OCI-LY1 (cell line): ENCODE data around the gene RARA.

ENCODE experiments used
- H2AFZ ChIP-seq: fragments of 200-600 bp; sonication (generic), shearing (Covaris generic); 2 replicates; pipeline ENCODE4 v1.6.0; 2014; ENCODE audit warnings: antibody characterized with exemption, mild to moderate bottlenecking, low read length
- H3F3A ChIP-seq: fragments of 200-600 bp; sonication (generic), shearing (Covaris generic); 2 replicates; pipeline ENCODE4 v1.6.0; 2014; ENCODE audit warnings: mild to moderate bottlenecking, antibody characterized with exemption, low read length, moderate library complexity; ENCODE audit not compliant: insufficient read depth
- H3K27ac ChIP-seq: fragments of 200-600 bp; sonication (generic); 2 replicates; pipeline ENCODE4 v1.5.1; 2014; ENCODE audit warnings: low read length, mixed run types, mild to moderate bottlenecking, low read depth; ENCODE audit not compliant: poor library complexity, severe bottlenecking
- H3K27me3 ChIP-seq: fragments of 200-600 bp; sonication (generic); 2 replicates; pipeline ENCODE4 v1.6.0; 2014; ENCODE audit warnings: antibody characterized with exemption, mild to moderate bottlenecking, low read length, moderate library complexity; ENCODE audit not compliant: insufficient read depth
- H3K36me3 ChIP-seq: fragments of 200-600 bp; sonication (generic); 2 replicates; pipeline ENCODE4 v1.6.1; 2014; ENCODE audit warnings: mild to moderate bottlenecking, antibody characterized with exemption, low read length, moderate library complexity, mixed read lengths; ENCODE audit not compliant: insufficient read depth
- H3K4me1 ChIP-seq: fragments of 200-600 bp; sonication (generic); 2 replicates; pipeline ENCODE4 v1.5.1; 2014; ENCODE audit warnings: mild to moderate bottlenecking, low read length, moderate library complexity; ENCODE audit not compliant: insufficient read depth, severe bottlenecking
- H3K4me2 ChIP-seq: fragments of 200-600 bp; sonication (generic), shearing (Covaris generic); 2 replicates; pipeline ENCODE4 v1.6.1; 2014; ENCODE audit warnings: low read length
- H3K4me3 ChIP-seq: fragments of 200-600 bp; sonication (generic); 2 replicates; pipeline ENCODE4 v1.5.1; 2014; ENCODE audit warnings: low read length, low read depth, mild to moderate bottlenecking, mixed read lengths; ENCODE audit not compliant: poor library complexity, severe bottlenecking
- H3K79me2 ChIP-seq: fragments of 200-600 bp; shearing (Covaris generic); 2 replicates; pipeline ENCODE4 v1.6.1; 2016; ENCODE audit warnings: mixed run types, low read length, mixed read lengths; ENCODE audit not compliant: insufficient read depth
- H3K9ac ChIP-seq: fragments of 200-600 bp; sonication (generic), shearing (Covaris generic); 2 replicates; pipeline ENCODE4 v1.6.1; 2014; ENCODE audit warnings: mild to moderate bottlenecking, low read length, mixed read lengths
- H3K9me2 ChIP-seq: fragments of 200-600 bp; sonication (generic), shearing (Covaris generic); 2 replicates; pipeline ENCODE4 v1.6.1; 2014; ENCODE audit warnings: low read depth, mild to moderate bottlenecking, low read length, mixed read lengths
- H3K9me3 ChIP-seq: fragments of 200-600 bp; shearing (Covaris generic); 2 replicates; pipeline ENCODE4 v1.6.1; 2014; ENCODE audit warnings: low read length, mixed read lengths
- H4K20me1 ChIP-seq: fragments of 200-600 bp; sonication (generic), shearing (Covaris generic); 2 replicates; pipeline ENCODE4 v1.6.0; 2016; ENCODE audit warnings: mild to moderate bottlenecking, low read length; ENCODE audit not compliant: insufficient read depth
- CTCF ChIP-seq: fragments of 200-600 bp; sonication (generic), shearing (Covaris generic); IDR thresholded peaks from 2 replicates; pipeline ENCODE4 v1.5.1; 2017; ENCODE audit warnings: mild to moderate bottlenecking, antibody characterized with exemption, low read length, moderate library complexity, mixed read lengths
- EZH2 ChIP-seq: fragments of 200-600 bp; sonication (generic), shearing (Covaris generic); IDR thresholded peaks from 2 replicates; pipeline ENCODE4 v1.8.0; 2017; ENCODE audit warnings: borderline replicate concordance, mixed run types, mild to moderate bottlenecking, antibody characterized with exemption, low read length, moderate library complexity, mixed read lengths

The RARA gene

GRCh38 chr17:40349895-40350688 is 41.1 kb downstream of the RARA start:
- peaks cover 5% of the 10 kb centered on the region; the same call in 1 of the 2 replicates for H3K27me3 ChIP-seq
- TF ChIP-seq EZH2, result no peak
- TF ChIP-seq CTCF, result no peak
- H3K4me3 ChIP-seq, result no peak overlapping the region
- no peaks in the 10 kb centered on the region for H3K79me2 ChIP-seq
- no peaks in the 10 kb centered on the region for H3K36me3 ChIP-seq
- no peak overlapping the region for H3K4me2 ChIP-seq
- no peaks in the 10 kb centered on the region for H3K9me2 ChIP-seq
- peaks cover 7% of the 10 kb centered on the region for H3K4me1 ChIP-seq
- no peak overlapping the region for H2AFZ ChIP-seq
- no peaks in the 10 kb centered on the region for H4K20me1 ChIP-seq
- no peaks in the 10 kb centered on the region for H3K9me3 ChIP-seq
- H3K27ac ChIP-seq, result no peak overlapping the region
- H3F3A ChIP-seq, result no peaks in the 10 kb centered on the region
- H3K9ac ChIP-seq, result no peak overlapping the region

- peaks cover 5% of the 10 kb centered on the region; the same call in 1 of the 2 replicates for H3K27me3 ChIP-seq
- H4K20me1 ChIP-seq, result no peaks in the 10 kb centered on the region
- H3F3A ChIP-seq, result no peaks in the 10 kb centered on the region
- no peak overlapping the region for H3K9ac ChIP-seq
- H3K4me1 ChIP-seq, result peaks cover 3% of the 10 kb centered on the region
- TF ChIP-seq CTCF (no peak), EZH2 (no peak)
- no peak overlapping the region for H3K4me2 ChIP-seq
- H2AFZ ChIP-seq, result no peak overlapping the region
- H3K36me3 ChIP-seq, result no peaks in the 10 kb centered on the region
- H3K9me2 ChIP-seq, result no peaks in the 10 kb centered on the region
- H3K27ac ChIP-seq, result no peak overlapping the region
- H3K4me3 ChIP-seq, result no peak overlapping the region
- no peaks in the 10 kb centered on the region for H3K9me3 ChIP-seq
- no peaks in the 10 kb centered on the region for H3K79me2 ChIP-seq
These were observed 41.8 kb downstream of the RARA start for GRCh38 chr17:40350689-40351358.

- TF ChIP-seq EZH2 (no peak), CTCF (no peak)
- no peak overlapping the region for H2AFZ ChIP-seq
- H3K4me1 ChIP-seq, result peaks cover 3% of the 10 kb centered on the region
- peaks cover 5% of the 10 kb centered on the region; the same call in 1 of the 2 replicates for H3K27me3 ChIP-seq
- no peak overlapping the region for H3K27ac ChIP-seq
- no peaks in the 10 kb centered on the region for H3F3A ChIP-seq
- no peak overlapping the region for H3K4me3 ChIP-seq
- no peaks in the 10 kb centered on the region for H3K36me3 ChIP-seq
- no peak overlapping the region for H3K9ac ChIP-seq
- H3K9me3 ChIP-seq, result no peaks in the 10 kb centered on the region
- H3K9me2 ChIP-seq, result no peaks in the 10 kb centered on the region
- no peaks in the 10 kb centered on the region for H4K20me1 ChIP-seq
- no peaks in the 10 kb centered on the region for H3K79me2 ChIP-seq
- H3K4me2 ChIP-seq, result no peak overlapping the region
These were observed 42.6 kb downstream of the RARA start for GRCh38 chr17:40351359-40352236.
